HG02610 (cell line): Measurements from ENCODE around the gene EPHA2.

Experiments used
- ATAC-seq: cut with Tn5 transposase; IDR thresholded peaks from one replicate; pipeline ENCODE4 v1.9.1; 2021; ENCODE audit warnings: mild to moderate bottlenecking, moderate library complexity; ENCODE audit not compliant: unreplicated experiment

Gene EPHA2

DNA sequence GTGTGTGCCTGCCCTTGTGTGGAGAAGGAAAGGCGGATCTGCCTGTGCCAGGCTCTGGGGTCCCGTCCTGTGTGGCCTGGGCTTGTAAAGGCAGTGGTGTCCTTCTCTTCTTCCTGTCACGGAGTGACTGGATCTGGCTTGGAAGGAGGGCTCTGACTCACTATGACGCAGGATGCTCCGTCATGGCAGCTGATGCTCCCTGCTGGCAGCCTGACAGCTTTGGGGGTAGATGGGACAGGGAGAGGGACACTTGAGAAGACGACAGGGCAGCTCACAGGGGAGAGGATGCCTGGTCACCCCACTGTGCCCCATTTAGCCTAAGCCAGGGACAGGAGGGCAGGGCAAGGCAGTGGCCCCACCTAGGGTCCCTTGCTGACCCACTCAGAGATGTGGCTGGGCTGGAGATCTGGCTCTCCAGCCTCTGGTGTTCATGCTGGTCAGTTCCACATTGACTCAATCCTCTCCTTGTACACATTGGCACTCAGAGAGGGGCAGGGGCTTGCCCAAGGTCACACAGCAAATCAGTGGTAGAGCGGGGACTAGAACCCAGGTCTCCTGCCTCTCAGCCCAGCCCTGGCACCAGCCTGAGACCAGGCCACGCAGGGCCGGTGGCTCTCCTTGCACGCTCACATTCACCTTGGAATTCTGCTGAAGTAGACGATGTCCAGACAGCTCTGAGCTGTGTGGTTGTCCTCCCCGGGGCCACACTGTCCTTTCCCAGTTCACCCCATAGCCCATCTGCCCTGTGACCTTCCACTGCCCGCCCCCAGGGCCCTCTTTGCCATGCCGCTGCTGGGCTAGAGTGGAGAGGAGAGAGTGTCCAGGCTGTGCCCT, 79.6 kb downstream of the EPHA2 start:
- ATAC-seq, result no peak

DNA sequence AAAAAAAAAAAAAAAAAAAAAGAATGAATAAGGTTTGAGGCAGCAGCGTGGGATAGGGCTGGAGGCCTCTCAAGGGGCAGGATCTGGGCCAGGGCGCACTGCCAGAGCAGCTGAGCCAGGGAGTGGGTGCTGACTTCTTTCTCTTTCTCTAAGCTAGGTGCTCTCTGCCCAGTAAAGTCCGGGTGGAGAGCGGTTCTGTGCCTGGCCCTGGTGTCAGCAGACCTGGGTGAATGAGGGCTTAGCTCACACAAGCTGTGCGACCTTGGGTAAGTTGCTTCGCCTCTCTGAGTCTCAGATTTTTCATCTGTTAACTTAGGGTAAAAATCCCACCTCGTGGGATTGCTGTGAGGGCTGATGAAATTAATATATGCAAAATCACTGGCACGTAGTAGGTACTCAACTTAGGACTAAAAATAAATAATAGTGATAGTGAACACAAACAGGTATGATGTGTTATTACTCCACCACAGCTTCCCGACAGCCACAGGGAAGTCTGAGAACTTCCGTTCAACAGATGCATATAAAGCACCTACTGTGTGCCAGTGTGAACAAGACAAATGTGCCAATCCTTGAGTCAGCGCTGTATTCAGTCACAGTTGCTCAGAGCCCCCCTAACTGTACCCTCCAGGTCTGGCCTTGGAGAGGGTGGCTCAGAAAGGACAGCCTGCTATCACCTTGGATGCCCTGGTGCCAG, 80.4 kb downstream of the EPHA2 start:
- ATAC-seq, result no peak
